ENCODE results near the gene DLEU7. TPM values are rescaled to one million over a fixed set of nuclear protein-coding genes. Genes with fewer than 3 reads are reported as not detected.

Gene DLEU7
- total RNA-seq, 1 donor: not detected

DNA sequence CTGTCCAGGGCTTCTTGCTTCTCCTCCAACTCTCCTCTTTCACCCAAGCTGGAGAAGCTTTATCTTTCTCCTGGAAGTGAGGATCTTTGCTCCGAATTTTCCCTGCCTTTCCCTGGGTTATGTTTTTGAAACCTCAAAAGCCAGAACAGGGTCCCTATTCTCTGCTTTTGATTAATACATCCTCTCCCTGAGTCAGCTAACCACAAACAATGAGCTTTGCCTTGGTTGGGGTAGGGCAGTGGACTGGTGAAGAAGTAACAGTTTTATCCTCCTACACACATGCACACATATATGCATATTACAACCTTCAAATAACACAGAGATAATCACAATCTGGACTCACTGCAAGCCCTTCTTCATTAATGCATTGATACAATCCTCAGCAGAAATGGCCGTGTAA, 44.6 kb downstream of the DLEU7 start:
- Histone ChIP-seq H3K27me3 (ENCODE audit: insufficient read depth, low read length) (no peaks in the 10 kb centered on the region), H3K27ac (ENCODE audit: low read depth, low read length) (no peak overlapping the region), H3K36me3 (ENCODE audit: insufficient read depth, low read length) (no peaks in the 10 kb centered on the region), H3K9me3 (ENCODE audit: low read depth, low read length) (no peaks in the 10 kb centered on the region), H3K4me1 (ENCODE audit: insufficient read depth, low read length) (peaks cover 41% of the 10 kb centered on the region), H4K20me1 (ENCODE audit: insufficient read depth, low read length) (no peaks in the 10 kb centered on the region), H3K4me2 (ENCODE audit: insufficient read depth, low read length) (peak overlapping the region; percentile 18), H3K79me2 (ENCODE audit: insufficient read depth, low read length) (no peaks in the 10 kb centered on the region), H2AFZ (ENCODE audit: low read length) (no peak overlapping the region), H3K4me3 (ENCODE audit: insufficient read depth, low read length) (no peak overlapping the region)
- DNase-seq (ENCODE audit: insufficient read length, low spot score, missing footprints): no peak
- TF ChIP-seq, protein P1, sequence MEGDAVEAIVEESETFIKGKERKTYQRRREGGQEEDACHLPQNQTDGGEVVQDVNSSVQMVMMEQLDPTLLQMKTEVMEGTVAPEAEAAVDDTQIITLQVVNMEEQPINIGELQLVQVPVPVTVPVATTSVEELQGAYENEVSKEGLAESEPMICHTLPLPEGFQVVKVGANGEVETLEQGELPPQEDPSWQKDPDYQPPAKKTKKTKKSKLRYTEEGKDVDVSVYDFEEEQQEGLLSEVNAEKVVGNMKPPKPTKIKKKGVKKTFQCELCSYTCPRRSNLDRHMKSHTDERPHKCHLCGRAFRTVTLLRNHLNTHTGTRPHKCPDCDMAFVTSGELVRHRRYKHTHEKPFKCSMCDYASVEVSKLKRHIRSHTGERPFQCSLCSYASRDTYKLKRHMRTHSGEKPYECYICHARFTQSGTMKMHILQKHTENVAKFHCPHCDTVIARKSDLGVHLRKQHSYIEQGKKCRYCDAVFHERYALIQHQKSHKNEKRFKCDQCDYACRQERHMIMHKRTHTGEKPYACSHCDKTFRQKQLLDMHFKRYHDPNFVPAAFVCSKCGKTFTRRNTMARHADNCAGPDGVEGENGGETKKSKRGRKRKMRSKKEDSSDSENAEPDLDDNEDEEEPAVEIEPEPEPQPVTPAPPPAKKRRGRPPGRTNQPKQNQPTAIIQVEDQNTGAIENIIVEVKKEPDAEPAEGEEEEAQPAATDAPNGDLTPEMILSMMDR (IDR thresholded peaks at IDR 0.05; ENCODE audit: extremely low read depth, low read depth, low read length): no peak

DNA sequence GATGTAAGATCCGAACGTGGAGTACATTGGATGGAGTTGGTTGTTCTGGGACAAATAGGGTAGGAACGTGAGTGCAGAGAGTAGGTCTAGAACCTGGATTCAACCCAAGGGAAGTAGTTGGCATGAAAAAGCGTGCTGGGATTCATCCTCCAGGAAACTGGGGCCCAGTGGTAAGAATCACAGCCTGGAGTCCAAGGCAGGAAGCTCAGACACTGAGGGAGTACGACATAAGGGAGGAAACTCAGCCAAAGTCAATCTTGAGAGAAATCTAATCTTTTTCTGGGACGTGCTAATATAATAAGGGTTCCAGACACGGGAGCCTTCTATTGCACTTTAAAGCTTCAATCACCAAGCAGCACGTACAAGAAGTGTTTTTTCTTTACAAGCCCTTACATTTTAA, 46.4 kb downstream of the DLEU7 start:
- H3K27me3 ChIP-seq (ENCODE audit: insufficient read depth, low read length): no peaks in the 10 kb centered on the region
- H3K36me3 ChIP-seq (ENCODE audit: insufficient read depth, low read length): no peaks in the 10 kb centered on the region
- no peak overlapping the region for H3K4me3 ChIP-seq (ENCODE audit: insufficient read depth, low read length)
- H3K4me1 ChIP-seq (ENCODE audit: insufficient read depth, low read length): peaks cover 41% of the 10 kb centered on the region
- DNase-seq (ENCODE audit: insufficient read length, low spot score, missing footprints): no peak
- peak overlapping the region; percentile 65 for H2AFZ ChIP-seq (ENCODE audit: low read length)
- TF ChIP-seq, protein P1 (IDR thresholded peaks at IDR 0.05; ENCODE audit: extremely low read depth, low read depth, low read length): no peak
- H3K27ac ChIP-seq (ENCODE audit: low read depth, low read length): peak overlapping the region; percentile 25
- peak overlapping the region; percentile 14 for H3K4me2 ChIP-seq (ENCODE audit: insufficient read depth, low read length)
- H3K9me3 ChIP-seq (ENCODE audit: low read depth, low read length): no peaks in the 10 kb centered on the region
- H4K20me1 ChIP-seq (ENCODE audit: insufficient read depth, low read length): no peaks in the 10 kb centered on the region
- H3K79me2 ChIP-seq (ENCODE audit: insufficient read depth, low read length): no peaks in the 10 kb centered on the region

DNA sequence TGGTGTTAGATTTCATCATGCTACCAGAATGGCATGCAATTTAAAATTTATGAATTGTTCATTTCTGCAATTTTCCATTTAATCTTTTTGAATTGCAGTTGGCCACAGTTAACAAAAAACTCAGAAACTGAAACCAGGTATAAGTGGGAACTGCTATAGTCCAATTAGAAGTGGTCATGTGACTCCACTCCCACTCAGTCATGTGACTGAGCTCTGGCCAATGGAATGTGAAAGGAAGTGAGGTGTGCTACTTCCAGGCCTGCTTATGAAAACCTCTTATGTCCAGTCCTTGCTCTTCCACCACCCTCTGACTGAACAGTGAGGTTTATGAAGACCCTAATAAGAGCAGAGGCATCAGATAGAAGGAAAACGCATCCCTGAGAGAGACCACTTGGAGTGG, 47.0 kb downstream of the DLEU7 start:
- H3K36me3 ChIP-seq (ENCODE audit: insufficient read depth, low read length): no peaks in the 10 kb centered on the region
- peaks cover 41% of the 10 kb centered on the region for H3K4me1 ChIP-seq (ENCODE audit: insufficient read depth, low read length)
- peak overlapping the region; percentile 25 for H3K27ac ChIP-seq (ENCODE audit: low read depth, low read length)
- H3K4me3 ChIP-seq (ENCODE audit: insufficient read depth, low read length): no peak overlapping the region
- DNase-seq (ENCODE audit: insufficient read length, low spot score, missing footprints): no peak
- peak overlapping the region; percentile 65 for H2AFZ ChIP-seq (ENCODE audit: low read length)
- no peaks in the 10 kb centered on the region for H3K79me2 ChIP-seq (ENCODE audit: insufficient read depth, low read length)
- no peaks in the 10 kb centered on the region for H4K20me1 ChIP-seq (ENCODE audit: insufficient read depth, low read length)
- no peaks in the 10 kb centered on the region for H3K27me3 ChIP-seq (ENCODE audit: insufficient read depth, low read length)
- no peaks in the 10 kb centered on the region for H3K9me3 ChIP-seq (ENCODE audit: low read depth, low read length)
- no peak overlapping the region for H3K4me2 ChIP-seq (ENCODE audit: insufficient read depth, low read length)
- TF ChIP-seq, protein P1 (IDR thresholded peaks at IDR 0.05; ENCODE audit: extremely low read depth, low read depth, low read length): no peak

DNA sequence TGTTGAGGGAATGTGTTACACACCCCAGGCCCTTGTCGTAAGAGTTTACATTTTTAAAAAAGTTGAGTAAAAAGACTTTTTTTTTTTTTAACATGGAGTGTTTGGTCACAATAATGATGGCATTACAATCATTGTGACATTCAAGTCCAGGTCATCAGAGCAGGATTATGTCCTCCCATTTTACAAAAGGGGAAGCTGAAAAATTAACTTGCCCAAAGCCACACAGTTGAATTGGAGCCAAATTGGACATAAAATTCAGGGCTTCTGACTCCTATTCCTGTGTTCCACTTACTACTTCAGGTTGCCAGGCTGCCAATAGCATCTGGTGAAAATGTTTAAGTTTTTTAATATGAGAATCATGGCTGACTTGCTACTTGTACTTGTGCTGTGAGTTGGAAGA, 49.3 kb downstream of the DLEU7 start:
- no peak overlapping the region for H3K4me3 ChIP-seq (ENCODE audit: insufficient read depth, low read length)
- TF ChIP-seq, protein P1 (IDR thresholded peaks at IDR 0.05; ENCODE audit: extremely low read depth, low read depth, low read length): no peak
- H3K9me3 ChIP-seq (ENCODE audit: low read depth, low read length): no peaks in the 10 kb centered on the region
- H3K4me2 ChIP-seq (ENCODE audit: insufficient read depth, low read length): no peak overlapping the region
- no peak overlapping the region for H2AFZ ChIP-seq (ENCODE audit: low read length)
- H3K27me3 ChIP-seq (ENCODE audit: insufficient read depth, low read length): no peaks in the 10 kb centered on the region
- no peak for DNase-seq (ENCODE audit: insufficient read length, low spot score, missing footprints)
- no peaks in the 10 kb centered on the region for H3K36me3 ChIP-seq (ENCODE audit: insufficient read depth, low read length)
- no peaks in the 10 kb centered on the region for H4K20me1 ChIP-seq (ENCODE audit: insufficient read depth, low read length)
- H3K27ac ChIP-seq (ENCODE audit: low read depth, low read length): no peak overlapping the region
- no peaks in the 10 kb centered on the region for H3K79me2 ChIP-seq (ENCODE audit: insufficient read depth, low read length)
- H3K4me1 ChIP-seq (ENCODE audit: insufficient read depth, low read length): peaks cover 21% of the 10 kb centered on the region

All from osteoblast (primary cell).